ENCODE measurements around the gene PTPRR. TPM values are rescaled to one million over a fixed set of nuclear protein-coding genes. Genes with fewer than 3 reads are reported as not detected.

The PTPRR gene
- total RNA-seq, 1 experiment from 2014 or later = 1.3 TPM

DNA sequence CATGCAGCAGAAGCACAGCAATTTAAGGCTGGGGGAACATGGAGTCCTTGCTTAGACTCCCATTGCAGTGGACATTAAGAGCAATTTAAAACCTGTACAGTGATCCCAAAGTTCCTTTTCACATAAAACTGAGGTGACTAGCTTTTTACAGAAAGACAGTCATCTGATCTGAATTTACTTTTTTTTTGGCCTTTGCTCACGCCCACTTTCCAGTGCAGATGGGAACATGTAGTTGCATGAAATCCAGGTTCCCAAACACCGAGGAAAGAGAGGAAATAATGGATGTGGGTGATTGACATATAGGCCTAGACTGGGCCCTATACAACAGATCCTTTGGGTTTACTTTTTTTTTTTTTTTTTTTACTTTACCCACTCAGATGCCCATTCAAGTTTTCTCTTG, 156.9 kb downstream of the PTPRR start:
- TF ChIP-seq CTCF (IDR thresholded peaks at IDR 0.05; ENCODE audit: insufficient read depth in 1 of 2, low read depth in 1 of 2, low read length in 1 of 2, severe bottlenecking in 1 of 2, unreplicated experiment in 1 of 2) = no peak
- Histone ChIP-seq H3K36me3 (ENCODE audit: control insufficient read depth, insufficient read depth, low read length) (no peaks in the 10 kb centered on the region), H3K4me3 (ENCODE audit: low read depth, low read length) (no peak overlapping the region), H3K4me1 (no peaks in the 10 kb centered on the region), H3K27me3 (replicated peaks; ENCODE audit: control insufficient read depth, insufficient read depth, low read length) (no peaks in the 10 kb centered on the region), H3K9me3 (no peaks in the 10 kb centered on the region)
- H3K4me1 Mint-ChIP-seq (ENCODE audit: low read depth, unreplicated experiment) = no peaks in the 10 kb centered on the region
- no peak overlapping the region for H3K4me3 Mint-ChIP-seq (ENCODE audit: unreplicated experiment)
- H3K27me3 Mint-ChIP-seq (ENCODE audit: insufficient read depth, unreplicated experiment) = no peaks in the 10 kb centered on the region
- ChIA-PET CTCF (no interaction called here), POLR2A (no interaction called here)
- DNase-seq = no peak
- no TSS peak for BruUV-seq (replicated peaks)
- H3K9me3 Mint-ChIP-seq (ENCODE audit: unreplicated experiment) = no peaks in the 10 kb centered on the region
- intact Hi-C loops (cut with micrococcal nuclease; ENCODE audit: unreplicated experiment) = no loop called here
- H3K27ac Mint-ChIP-seq (ENCODE audit: unreplicated experiment) = no peak overlapping the region
- H3K36me3 Mint-ChIP-seq (ENCODE audit: insufficient read depth, unreplicated experiment) = no peaks in the 10 kb centered on the region

GRCh38 chr12:70762000-70762399, 158.5 kb downstream of the PTPRR start:
- Mint-ChIP-seq H3K27me3 (ENCODE audit: insufficient read depth, unreplicated experiment) (no peaks in the 10 kb centered on the region), H3K36me3 (ENCODE audit: insufficient read depth, unreplicated experiment) (no peaks in the 10 kb centered on the region), H3K4me1 (ENCODE audit: low read depth, unreplicated experiment) (peaks cover 6% of the 10 kb centered on the region), H3K9me3 (ENCODE audit: unreplicated experiment) (no peaks in the 10 kb centered on the region), H3K27ac (ENCODE audit: unreplicated experiment) (no peak overlapping the region), H3K4me3 (ENCODE audit: unreplicated experiment) (no peak overlapping the region)
- Histone ChIP-seq H3K27me3 (replicated peaks; ENCODE audit: control insufficient read depth, insufficient read depth, low read length) (no peaks in the 10 kb centered on the region), H3K9me3 (no peaks in the 10 kb centered on the region), H3K4me3 (ENCODE audit: low read depth, low read length) (no peak overlapping the region), H3K36me3 (ENCODE audit: control insufficient read depth, insufficient read depth, low read length) (no peaks in the 10 kb centered on the region), H3K4me1 (peaks cover 14% of the 10 kb centered on the region)
- no peak for TF ChIP-seq CTCF (IDR thresholded peaks at IDR 0.05; ENCODE audit: insufficient read depth in 1 of 2, low read depth in 1 of 2, low read length in 1 of 2, severe bottlenecking in 1 of 2, unreplicated experiment in 1 of 2)
- no TSS peak for BruUV-seq (replicated peaks)
- ChIA-PET POLR2A (no interaction called here), CTCF (no interaction called here)
- intact Hi-C loops (cut with micrococcal nuclease; ENCODE audit: unreplicated experiment) = no loop called here
- DNase-seq = no peak

GRCh38 chr12:70759161-70759918, 161.2 kb downstream of the PTPRR start:
- no peaks in the 10 kb centered on the region for H3K36me3 ChIP-seq (ENCODE audit: control insufficient read depth, insufficient read depth, low read length)
- H3K27me3 ChIP-seq (replicated peaks; ENCODE audit: control insufficient read depth, insufficient read depth, low read length) = no peaks in the 10 kb centered on the region
- intact Hi-C loops (cut with micrococcal nuclease; ENCODE audit: unreplicated experiment) = loop anchor here (5.0 kb wide), 1 partner anchor 68 kb away; no protein-coding TSS in a partner anchor
- Mint-ChIP-seq H3K4me1 (ENCODE audit: low read depth, unreplicated experiment) (peaks cover 6% of the 10 kb centered on the region), H3K9me3 (ENCODE audit: unreplicated experiment) (no peaks in the 10 kb centered on the region), H3K4me3 (ENCODE audit: unreplicated experiment) (no peak overlapping the region), H3K36me3 (ENCODE audit: insufficient read depth, unreplicated experiment) (no peaks in the 10 kb centered on the region), H3K27ac (ENCODE audit: unreplicated experiment) (no peak overlapping the region), H3K27me3 (ENCODE audit: insufficient read depth, unreplicated experiment) (no peaks in the 10 kb centered on the region)
- TF ChIP-seq CTCF (IDR thresholded peaks at IDR 0.05; ENCODE audit: insufficient read depth in 1 of 2, low read depth in 1 of 2, low read length in 1 of 2, severe bottlenecking in 1 of 2, unreplicated experiment in 1 of 2) = no peak
- DNase-seq = no peak
- ChIA-PET CTCF (no interaction called here), POLR2A (no interaction called here)
- H3K4me3 ChIP-seq (ENCODE audit: low read depth, low read length) = no peak overlapping the region
- peaks cover 28% of the 10 kb centered on the region for H3K4me1 ChIP-seq
- no peaks in the 10 kb centered on the region for H3K9me3 ChIP-seq
- BruUV-seq (replicated peaks) = no TSS peak
